ENCODE measurements around the gene RAB3GAP2. TPM values are rescaled to one million over a fixed set of nuclear protein-coding genes. Genes with fewer than 3 reads are reported as not detected.

The RAB3GAP2 gene
- total and polyA plus RNA-seq, 10 of the 15 experiments (the other 5 are each of a cell fraction or from before 2014, with no cell fraction given): 11.9 to 51.1 (median 24.4) TPM

- in situ Hi-C loops (cut with MboI) (no loop called here), intact Hi-C loops (cut with micrococcal nuclease; ENCODE audit: unreplicated experiment) (no loop called here)
- DNase-seq (ENCODE audit: low read depth, low spot score): no peak
- Histone ChIP-seq H3K9ac (ENCODE audit: control insufficient read depth, insufficient read depth, low read length) (no peak overlapping the region), H3K36me3 (ENCODE audit: control insufficient read depth in 2 of 2, insufficient read depth in 2 of 2, low read length in 1 of 2) (peaks cover 3 to 37% of the 10 kb centered on the region in 2 experiments), H3K4me1 (ENCODE audit: control insufficient read depth, insufficient read depth, low read length) (no peaks in the 10 kb centered on the region), H3K4me2 (ENCODE audit: control insufficient read depth, insufficient read depth) (no peak overlapping the region), H3K79me2 (ENCODE audit: control insufficient read depth, insufficient read depth, low read length) (no peaks in the 10 kb centered on the region), H2AFZ (ENCODE audit: control insufficient read depth, low read depth, low read length) (no peak overlapping the region), H3K9me3 (replicated peaks; ENCODE audit: control insufficient read depth, insufficient read depth, low read length) (no peaks in the 10 kb centered on the region), H3K27ac (ENCODE audit: control insufficient read depth, insufficient read depth) (no peak overlapping the region), H4K20me1 (ENCODE audit: control insufficient read depth, insufficient read depth) (no peaks in the 10 kb centered on the region), H3K27me3 (replicated peaks in 1 of 2; ENCODE audit: control insufficient read depth in 2 of 2, insufficient read depth in 2 of 2, low read length in 1 of 2) (no peaks in the 10 kb centered on the region), H3K4me3 (no peak overlapping the region)
- ChIA-PET POLR2A (no interaction called here), SMC1A (ENCODE audit: uncharacterized antibody, unreplicated experiment) (interaction anchor here (2.2 kb wide), 1 partner anchor 8 kb away, joined by 6 read pairs; no protein-coding TSS in a partner anchor), CTCF (interaction anchor here (0.9 to 1.8 kb wide), 6 partner anchors 10 to 58 kb away, joined by 3 to 4 read pairs (median 3); no protein-coding TSS in a partner anchor), RAD21 (ENCODE audit: unreplicated experiment) (no interaction called here)
- WGBS (ENCODE audit: insufficient coverage, insufficient replicate concordance, low lambda C conversion rate, missing lambda C conversion rate): 98% methylated on average over 3 of the region's 3 CpGs
- BruUV-seq (replicated peaks): no TSS peak
- no peak for TF ChIP-seq FOS (IDR thresholded peaks at IDR 0.05; ENCODE audit: borderline replicate concordance, extremely low read depth, insufficient read length)
- no peak for TF ChIP-seq ZBTB4 (CRISPR knock-in tag; IDR thresholded peaks at IDR 0.05)
- TF ChIP-seq, protein P1, sequence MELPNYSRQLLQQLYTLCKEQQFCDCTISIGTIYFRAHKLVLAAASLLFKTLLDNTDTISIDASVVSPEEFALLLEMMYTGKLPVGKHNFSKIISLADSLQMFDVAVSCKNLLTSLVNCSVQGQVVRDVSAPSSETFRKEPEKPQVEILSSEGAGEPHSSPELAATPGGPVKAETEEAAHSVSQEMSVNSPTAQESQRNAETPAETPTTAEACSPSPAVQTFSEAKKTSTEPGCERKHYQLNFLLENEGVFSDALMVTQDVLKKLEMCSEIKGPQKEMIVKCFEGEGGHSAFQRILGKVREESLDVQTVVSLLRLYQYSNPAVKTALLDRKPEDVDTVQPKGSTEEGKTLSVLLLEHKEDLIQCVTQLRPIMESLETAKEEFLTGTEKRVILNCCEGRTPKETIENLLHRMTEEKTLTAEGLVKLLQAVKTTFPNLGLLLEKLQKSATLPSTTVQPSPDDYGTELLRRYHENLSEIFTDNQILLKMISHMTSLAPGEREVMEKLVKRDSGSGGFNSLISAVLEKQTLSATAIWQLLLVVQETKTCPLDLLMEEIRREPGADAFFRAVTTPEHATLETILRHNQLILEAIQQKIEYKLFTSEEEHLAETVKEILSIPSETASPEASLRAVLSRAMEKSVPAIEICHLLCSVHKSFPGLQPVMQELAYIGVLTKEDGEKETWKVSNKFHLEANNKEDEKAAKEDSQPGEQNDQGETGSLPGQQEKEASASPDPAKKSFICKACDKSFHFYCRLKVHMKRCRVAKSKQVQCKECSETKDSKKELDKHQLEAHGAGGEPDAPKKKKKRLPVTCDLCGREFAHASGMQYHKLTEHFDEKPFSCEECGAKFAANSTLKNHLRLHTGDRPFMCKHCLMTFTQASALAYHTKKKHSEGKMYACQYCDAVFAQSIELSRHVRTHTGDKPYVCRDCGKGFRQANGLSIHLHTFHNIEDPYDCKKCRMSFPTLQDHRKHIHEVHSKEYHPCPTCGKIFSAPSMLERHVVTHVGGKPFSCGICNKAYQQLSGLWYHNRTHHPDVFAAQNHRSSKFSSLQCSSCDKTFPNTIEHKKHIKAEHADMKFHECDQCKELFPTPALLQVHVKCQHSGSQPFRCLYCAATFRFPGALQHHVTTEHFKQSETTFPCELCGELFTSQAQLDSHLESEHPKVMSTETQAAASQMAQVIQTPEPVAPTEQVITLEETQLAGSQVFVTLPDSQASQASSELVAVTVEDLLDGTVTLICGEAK (IDR thresholded peaks at IDR 0.05; ENCODE audit: borderline replicate concordance): no peak
- TF ChIP-seq SREBF1 (IDR thresholded peaks at IDR 0.05; ENCODE audit: low read length): no peak
- TF ChIP-seq RELB (IDR thresholded peaks at IDR 0.05; ENCODE audit: low read depth): no peak
- TF ChIP-seq POLR2AphosphoS2 (IDR thresholded peaks at IDR 0.05; ENCODE audit: low read depth, low read length): no peak
- TF ChIP-seq ATF2 (IDR thresholded peaks at IDR 0.05; ENCODE audit: low read length): no peak
- no peak for TF ChIP-seq BRCA1 (IDR thresholded peaks at IDR 0.05; ENCODE audit: low read depth, low read length)
- TF ChIP-seq KDM1A (IDR thresholded peaks at IDR 0.05; ENCODE audit: borderline replicate concordance): no peak
- no peak for ATAC-seq
- no peak for FAIRE-seq
These were observed 113.2 kb downstream of the RAB3GAP2 start for GRCh38 chr1:220159041-220159440.
